Prostate gland (tissue), 2 donors: ENCODE data around the gene PPP2R5D. TPM values are rescaled to one million over a fixed set of nuclear protein-coding genes. Genes with fewer than 3 reads are reported as not detected.
"Not testable (repeated sequence)": the region's sequence is repeated elsewhere in the genome, so short reads cannot be mapped to it uniquely, and the experiment has no call there.

Experiments
- DNase-seq: peaks from one replicate; pipeline ENCODE4 v3.0.0-alpha.2; 2019; ENCODE audit warnings: low spot score
- H3K27ac ChIP-seq, 2 donors: fragments of 200-600 bp; sonication (generic); 2 replicates each; pipeline ENCODE4 v1.5.1; 2017 to 2019
- H3K27me3 ChIP-seq: fragments of 200-600 bp; sonication (generic); replicated peaks from 2 replicates; pipeline ENCODE4 v1.5.1; 2019; ENCODE audit not compliant: insufficient read depth
- H3K36me3 ChIP-seq, 2 donors: fragments of 200-600 bp; sonication (generic); 1 replicate in 1 of 2; 2 replicates in 1 of 2; pipeline versions ENCODE4 v1.5.1 to v1.8.1; 2017 to 2019
- H3K4me1 ChIP-seq: fragments of 200-600 bp; sonication (generic); replicated peaks from 2 replicates; pipeline ENCODE4 v1.5.1; 2019
- H3K4me3 ChIP-seq, 2 donors: fragments of 200-600 bp; sonication (generic); 2 replicates each; pipeline ENCODE4 v1.5.1; 2017 to 2019
- H3K9me3 ChIP-seq: fragments of 200-600 bp; sonication (generic); 2 replicates; pipeline ENCODE4 v1.5.1; 2017
- POLR2A ChIP-seq: fragments of 450-650 bp; IDR thresholded peaks from one replicate; pipeline ENCODE4 v1.6.1; 2016; ENCODE audit warnings: antibody characterized with exemption, mild to moderate bottlenecking
- POLR2AphosphoS5 ChIP-seq: sonication (generic); formaldehyde crosslinking; IDR thresholded peaks from one replicate; pipeline ENCODE4 v1.6.1; 2017; ENCODE audit warnings: antibody characterized with exemption
- WGBS: methylation state at CpG from one replicate; pipeline ENCODE4 v1.1.5; 2018; 5-methylcytosine and 5-hydroxymethylcytosine counted together
- intact Hi-C: fragments of 100-400 bp; cut with DNase I; formaldehyde crosslinking; loops from one replicate; pipeline ENCODE4 v1.14.2; 2022
- total RNA-seq, 2 donors: library from RNA; depleted of rRNA; stranded (reverse); fragments of >200 nt; gene quantifications; one replicate each; pipeline ENCODE4 v1.1.0, GENCODE V29; 2016
- TF ChIP-seq, protein P1 (sequence below), 4 experiments: fragments of 200-600 bp in 2 of 4; fragments of 450-650 bp in 2 of 4; sonication (generic) in 2 of 4; IDR thresholded peaks; 1 replicate in 3 of 4; 2 replicates in 1 of 4; pipeline ENCODE4 v1.5.1; 2016 to 2019; ENCODE audit warnings: antibody characterized with exemption in 4 of 4, mild to moderate bottlenecking in 2 of 4, moderate library complexity in 2 of 4

The PPP2R5D gene
- total RNA-seq, 2 donors from 2014 or later, result 55.1 to 95.9 TPM

GRCh38 chr6:43037706-43038105, 53.3 kb downstream of the PPP2R5D start:
- Histone ChIP-seq H3K36me3 (peaks cover 6% of the 10 kb centered on the region in 2 donors), H3K27ac (no peak overlapping the region), H3K4me1 (no peaks in the 10 kb centered on the region), H3K27me3 (no peaks in the 10 kb centered on the region), H3K4me3 (no peak overlapping the region), H3K9me3 (no peaks in the 10 kb centered on the region)
- TF ChIP-seq POLR2AphosphoS5 (no peak), POLR2A (no peak)
- TF ChIP-seq, protein P1, sequence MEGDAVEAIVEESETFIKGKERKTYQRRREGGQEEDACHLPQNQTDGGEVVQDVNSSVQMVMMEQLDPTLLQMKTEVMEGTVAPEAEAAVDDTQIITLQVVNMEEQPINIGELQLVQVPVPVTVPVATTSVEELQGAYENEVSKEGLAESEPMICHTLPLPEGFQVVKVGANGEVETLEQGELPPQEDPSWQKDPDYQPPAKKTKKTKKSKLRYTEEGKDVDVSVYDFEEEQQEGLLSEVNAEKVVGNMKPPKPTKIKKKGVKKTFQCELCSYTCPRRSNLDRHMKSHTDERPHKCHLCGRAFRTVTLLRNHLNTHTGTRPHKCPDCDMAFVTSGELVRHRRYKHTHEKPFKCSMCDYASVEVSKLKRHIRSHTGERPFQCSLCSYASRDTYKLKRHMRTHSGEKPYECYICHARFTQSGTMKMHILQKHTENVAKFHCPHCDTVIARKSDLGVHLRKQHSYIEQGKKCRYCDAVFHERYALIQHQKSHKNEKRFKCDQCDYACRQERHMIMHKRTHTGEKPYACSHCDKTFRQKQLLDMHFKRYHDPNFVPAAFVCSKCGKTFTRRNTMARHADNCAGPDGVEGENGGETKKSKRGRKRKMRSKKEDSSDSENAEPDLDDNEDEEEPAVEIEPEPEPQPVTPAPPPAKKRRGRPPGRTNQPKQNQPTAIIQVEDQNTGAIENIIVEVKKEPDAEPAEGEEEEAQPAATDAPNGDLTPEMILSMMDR (IDR thresholded peaks at IDR 0.05), result no peak
- DNase-seq, result no peak
- intact Hi-C loops, result no loop called here
- WGBS, result 80% methylated on average over 7 of the region's 9 CpGs

- no peaks in the 10 kb centered on the region for H3K4me1 ChIP-seq
- intact Hi-C loops, result no loop called here
- H3K9me3 ChIP-seq, result no peaks in the 10 kb centered on the region
- no peak overlapping the region for H3K4me3 ChIP-seq
- H3K27me3 ChIP-seq, result no peaks in the 10 kb centered on the region
- no peak overlapping the region for H3K27ac ChIP-seq
- WGBS, result 83% methylated on average over 9 of the region's 9 CpGs
- no peak for DNase-seq
- no peak for TF ChIP-seq POLR2AphosphoS5
- H3K36me3 ChIP-seq, result peaks cover 7 to 14% of the 10 kb centered on the region in 2 donors
Observed at GRCh38 chr6:43038727-43039126, 54.4 kb downstream of the PPP2R5D start.

DNA sequence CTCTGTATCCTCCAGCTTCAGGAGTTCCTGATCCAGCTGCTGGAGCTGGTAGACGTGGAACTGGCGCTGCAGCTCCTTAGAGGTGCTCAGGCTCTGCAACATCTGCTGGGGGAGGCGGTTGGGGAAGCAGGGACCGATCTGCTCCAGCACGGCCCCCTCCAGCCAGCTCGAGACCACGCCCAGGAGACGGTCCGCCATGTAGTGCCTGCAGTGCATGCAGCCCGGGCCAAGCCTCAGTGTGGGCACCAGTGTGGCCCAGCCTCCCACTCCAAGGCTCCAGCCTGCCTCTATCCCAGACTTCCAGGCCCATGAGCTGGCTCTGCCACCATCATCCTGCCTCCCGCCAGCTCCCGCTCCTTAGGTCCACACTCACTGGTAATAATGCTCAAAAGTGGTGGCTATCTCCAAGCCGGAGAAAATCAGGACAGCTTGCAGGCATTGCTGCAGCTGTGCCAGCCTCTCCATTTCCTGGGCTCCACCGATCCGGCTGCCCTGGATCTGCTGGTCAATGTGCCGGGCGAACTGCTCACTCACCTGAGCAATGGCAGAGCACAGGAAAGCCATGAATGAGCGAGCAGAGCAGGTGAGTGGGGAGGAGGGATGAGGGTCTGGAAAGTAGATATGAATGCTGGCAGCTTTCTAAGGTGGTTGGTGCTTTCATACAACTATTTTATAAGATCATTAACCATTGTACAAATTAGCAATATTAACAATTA, 56.3 kb downstream of the PPP2R5D start:
- TF ChIP-seq POLR2A, result no peak
- no peak for TF ChIP-seq POLR2AphosphoS5
- TF ChIP-seq, protein P1 (IDR thresholded peaks at IDR 0.05), result no peak
- 95% methylated on average over 18 of the region's 18 CpGs for WGBS
- Histone ChIP-seq H3K9me3 (no peaks in the 10 kb centered on the region), H3K4me3 (no peak overlapping the region), H3K27me3 (no peaks in the 10 kb centered on the region), H3K4me1 (no peaks in the 10 kb centered on the region), H3K36me3 (peaks cover 7 to 14% of the 10 kb centered on the region in 2 donors), H3K27ac (no peak overlapping the region)
- intact Hi-C loops, result no loop called here
- DNase-seq, result no peak

- WGBS, result 94% methylated on average over 8 of the region's 8 CpGs
- H3K27ac ChIP-seq, H3K9me3 ChIP-seq, DNase-seq, H3K27me3 ChIP-seq, H3K4me1 ChIP-seq, intact Hi-C loops, H3K4me3 ChIP-seq: not testable (repeated sequence)
- peaks cover 7 to 14% of the 10 kb centered on the region in 2 donors for H3K36me3 ChIP-seq
Observed at GRCh38 chr6:43041475-43041874, 57.1 kb downstream of the PPP2R5D start.

- H3K27ac ChIP-seq, result no peak overlapping the region
- intact Hi-C loops, result no loop called here
Observed at GRCh38 chr6:43043310-43043709, 58.9 kb downstream of the PPP2R5D start.

More at GRCh38 chr6:43043310-43043709, 58.9 kb downstream of the PPP2R5D start:
- Histone ChIP-seq H3K4me3 (no peak overlapping the region), H3K4me1 (no peaks in the 10 kb centered on the region), H3K36me3 (peaks cover 7 to 14% of the 10 kb centered on the region in 2 donors), H3K9me3 (no peaks in the 10 kb centered on the region), H3K27me3 (no peaks in the 10 kb centered on the region)
- 83% methylated on average over 9 of the region's 9 CpGs for WGBS
- DNase-seq, result no peak
- TF ChIP-seq, protein P1 (IDR thresholded peaks at IDR 0.05), result no peak
- no peak for TF ChIP-seq POLR2A
- TF ChIP-seq POLR2AphosphoS5, result no peak
